GM12878 (cell line): Measurements from ENCODE around the gene LRRK1. TPM values are rescaled to one million over a fixed set of nuclear protein-coding genes. Genes with fewer than 3 reads are reported as not detected.

Experiments used
- ATAC-seq: fragments of 200-7000 bp; cut with Tn5 transposase; 3 replicates; pipeline ENCODE4 v1.9.1; 2020; ENCODE audit warnings: mild to moderate bottlenecking, moderate library complexity
- BruUV-seq: library from RNA; stranded (reverse); fragments of 400-500 nt; replicated peaks from 2 replicates; lab custom pipeline; 2021; lab: Mats Ljungman, UMichigan
- CTCF ChIA-PET: fragments of 300-600 bp; sonication (Branson Sonifier 250); formaldehyde crosslinking; extraction: SDS; loops from one replicate; lab custom pipeline; 2021; ENCODE audit warnings: inconsistent platforms; lab: Yijun Ruan, JAX
- POLR2A ChIA-PET: fragments of 350-600 bp; formaldehyde crosslinking; extraction: SDS; loops from one replicate; lab custom pipeline; 2021; ENCODE audit warnings: inconsistent platforms; lab: Charles Lee
- RAD21 ChIA-PET: fragments of 300-600 bp; sonication (Branson Sonifier 250); formaldehyde crosslinking; loops from one replicate; lab custom pipeline; 2023; ENCODE audit warnings: antibody characterized with exemption; ENCODE audit not compliant: unreplicated experiment; lab: Charles Lee
- SMC1A ChIA-PET: fragments of 300-600 bp; sonication (Branson Sonifier 250); formaldehyde crosslinking; loops from one replicate; lab custom pipeline; 2023; ENCODE audit not compliant: unreplicated experiment, uncharacterized antibody; lab: Charles Lee
- DNase-seq: peaks from one replicate; pipeline ENCODE4 v3.0.0-alpha.2; 2011; ENCODE audit warnings: low read depth, low spot score
- FAIRE-seq: peaks from 3 replicates; lab custom pipeline; 2011; peaks lifted over from hg19 to GRCh38; lab: Jason Lieb, UNC
- H2AFZ ChIP-seq: 2 replicates; pipeline ENCODE4 v1.6.0; 2011; ENCODE audit warnings: low read depth, low read length, control low read depth; ENCODE audit not compliant: control insufficient read depth
- H3K27ac ChIP-seq: 2 replicates; pipeline ENCODE4 v1.5.1; 2011; ENCODE audit warnings: control low read depth; ENCODE audit not compliant: control insufficient read depth, insufficient read depth
- H3K27me3 ChIP-seq, 2 experiments: replicated peaks in 1 of 2; 2 replicates each; pipeline versions ENCODE4 v1.6.0 to v1.6.1; 2011; ENCODE audit warnings: low read length in 1 of 2; ENCODE audit not compliant: control insufficient read depth in 2 of 2, insufficient read depth in 2 of 2
- H3K36me3 ChIP-seq, 2 experiments: 2 replicates each; pipeline ENCODE4 v1.5.1; 2011; ENCODE audit warnings: low read length in 1 of 2; ENCODE audit not compliant: control insufficient read depth in 2 of 2, insufficient read depth in 2 of 2
- H3K4me1 ChIP-seq: 2 replicates; pipeline ENCODE4 v1.6.1; 2011; ENCODE audit warnings: mild to moderate bottlenecking, low read length, moderate library complexity, mixed read lengths; ENCODE audit not compliant: control insufficient read depth, insufficient read depth
- H3K4me2 ChIP-seq: 2 replicates; pipeline ENCODE4 v1.6.0; 2011; ENCODE audit warnings: control low read depth; ENCODE audit not compliant: control insufficient read depth, insufficient read depth
- H3K4me3 ChIP-seq: fragments of 200-600 bp; sonication (generic); 2 replicates; pipeline ENCODE4 v1.5.1; 2016
- H3K79me2 ChIP-seq: 2 replicates; pipeline ENCODE4 v1.6.0; 2011; ENCODE audit warnings: low read length; ENCODE audit not compliant: control insufficient read depth, insufficient read depth
- H3K9ac ChIP-seq: 2 replicates; pipeline ENCODE4 v1.8.0; 2011; ENCODE audit warnings: low read length, control low read depth, mixed read lengths; ENCODE audit not compliant: control insufficient read depth, insufficient read depth
- H3K9me3 ChIP-seq: replicated peaks from 3 replicates; pipeline ENCODE4 v1.5.1; 2011; ENCODE audit warnings: mild to moderate bottlenecking, low read length; ENCODE audit not compliant: control insufficient read depth, insufficient read depth
- H4K20me1 ChIP-seq: 2 replicates; pipeline ENCODE4 v1.6.0; 2011; ENCODE audit not compliant: control insufficient read depth, insufficient read depth
- ATF3 ChIP-seq: IDR thresholded peaks from 2 replicates; pipeline ENCODE4 v1.6.1; 2011; ENCODE audit warnings: low read depth, mild to moderate bottlenecking, low read length, moderate library complexity, borderline replicate concordance; ENCODE audit errors: extremely low read depth
- BCLAF1 ChIP-seq: fragments of 450-650 bp; IDR thresholded peaks from 2 replicates; pipeline ENCODE4 v1.6.1; 2017; ENCODE audit warnings: antibody characterized with exemption, mild to moderate bottlenecking, moderate library complexity
- GATAD2B ChIP-seq: fragments of 450-650 bp; conservative IDR thresholded peaks from 2 replicates; pipeline ENCODE4 v1.6.1; 2017; ENCODE audit warnings: low read depth, mild to moderate bottlenecking, moderate library complexity
- IRF4 ChIP-seq: IDR thresholded peaks from 2 replicates; pipeline ENCODE4 v1.6.1; 2011; ENCODE audit warnings: low read depth, low read length
- NFXL1 ChIP-seq: fragments of 450-650 bp; IDR thresholded peaks from 2 replicates; pipeline ENCODE4 v1.6.1; 2017; ENCODE audit warnings: antibody characterized with exemption, mild to moderate bottlenecking, borderline replicate concordance
- SREBF1 ChIP-seq: IDR thresholded peaks from 2 replicates; pipeline ENCODE4 v1.6.1; 2012; ENCODE audit warnings: mild to moderate bottlenecking, low read length
- YBX1 ChIP-seq: fragments of 450-650 bp; IDR thresholded peaks from 2 replicates; pipeline ENCODE4 v1.6.1; 2016; ENCODE audit warnings: antibody characterized with exemption
- ZZZ3 ChIP-seq: IDR thresholded peaks from 2 replicates; pipeline ENCODE4 v1.6.1; 2011; ENCODE audit warnings: low read depth; ENCODE audit not compliant: control insufficient read depth, insufficient read length
- WGBS: methylation state at CpG from one replicate; pipeline ENCODE4 v1.1.6; 2016; ENCODE audit warnings: low lambda C conversion rate; ENCODE audit not compliant: insufficient replicate concordance, insufficient coverage; ENCODE audit errors: missing lambda C conversion rate; 5-methylcytosine and 5-hydroxymethylcytosine counted together
- in situ Hi-C: fragments of 300-500 bp; cut with MboI; formaldehyde crosslinking; loops from 9 replicates; pipeline ENCODE4 v1.14.3; 2018; ENCODE audit warnings: mixed read lengths
- intact Hi-C: fragments of 100-400 bp; cut with micrococcal nuclease; formaldehyde crosslinking; loops from one replicate; pipeline ENCODE4 v1.14.2; 2022; ENCODE audit not compliant: unreplicated experiment
- polyA plus RNA-seq, 11 experiments: library from polyadenylated mRNA; depleted of rRNA in 4 of 11; unstranded in 6 of 11; stranded (reverse) in 5 of 11; fragments of >200 nt; fragmentation: Nextera tagmentation in 4 of 11; fragmentation: Illumina TruSeq in 1 of 11; extraction: Ambion mirVana in 4 of 11; extraction: Trizol in 1 of 11; gene quantifications; 1 replicate in 1 of 11; 2 replicates in 10 of 11; pipeline versions ENCODE4 v1.2.1 to v1.2.3, GENCODE V29; 2011 to 2016; ENCODE audit warnings: inconsistent platforms in 2 of 11, missing spikeins in 2 of 11, low read depth in 1 of 11
- total RNA-seq, 4 experiments: library from RNA; depleted of rRNA in 3 of 4; stranded (reverse); fragments of >200 nt in 3 of 4; fragmentation: Illumina TruSeq in 1 of 4; extraction: Trizol in 1 of 4; gene quantifications; 2 replicates each; pipeline versions ENCODE4 v1.2.1 to v1.2.3, GENCODE V29; 2013 to 2021

The LRRK1 gene
- total and polyA plus RNA-seq, 10 of the 15 experiments (the other 5 are each of a cell fraction or from before 2014, with no cell fraction given): 2.2 to 58.3 (median 17.9) TPM

DNA sequence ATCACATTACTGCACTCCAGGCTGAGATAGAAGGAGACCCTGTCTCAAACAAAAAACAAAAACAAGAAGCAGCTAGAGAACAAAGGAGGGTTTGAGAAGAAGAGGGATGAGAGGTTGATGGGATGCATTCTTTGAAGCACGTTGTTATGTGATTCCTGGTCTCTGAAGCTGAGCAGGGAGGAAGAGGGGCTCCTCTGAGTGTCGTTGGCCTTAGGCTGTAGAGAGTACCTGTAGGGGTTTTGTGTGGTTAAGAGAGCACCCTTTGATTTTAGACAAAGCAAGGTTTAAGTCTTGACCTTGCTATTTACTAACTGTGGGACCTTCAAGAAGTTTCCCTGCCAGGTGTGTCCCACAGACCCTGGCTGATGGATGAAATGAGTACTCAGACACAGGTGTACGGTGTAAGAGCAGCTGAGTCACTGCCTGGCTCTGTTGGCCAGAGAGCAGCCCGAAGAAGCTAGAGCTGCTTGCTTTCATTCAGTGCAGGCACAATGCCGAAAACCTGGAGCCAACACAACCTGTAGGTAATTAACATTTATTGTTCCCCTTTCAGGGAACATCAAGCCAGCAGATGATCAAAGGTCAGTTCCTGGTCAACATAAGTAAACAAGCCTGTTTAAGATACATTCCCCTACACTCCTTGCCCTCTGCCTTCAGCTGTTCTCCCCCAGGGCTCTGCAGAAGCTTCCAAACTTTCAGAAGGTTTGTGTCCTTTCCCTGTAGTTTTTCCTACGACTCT, 67.2 kb downstream of the LRRK1 start (continued):
- TF ChIP-seq BCLAF1: no peak
- TF ChIP-seq SREBF1: no peak
- TF ChIP-seq, all 136 proteins: peak for 0

DNA sequence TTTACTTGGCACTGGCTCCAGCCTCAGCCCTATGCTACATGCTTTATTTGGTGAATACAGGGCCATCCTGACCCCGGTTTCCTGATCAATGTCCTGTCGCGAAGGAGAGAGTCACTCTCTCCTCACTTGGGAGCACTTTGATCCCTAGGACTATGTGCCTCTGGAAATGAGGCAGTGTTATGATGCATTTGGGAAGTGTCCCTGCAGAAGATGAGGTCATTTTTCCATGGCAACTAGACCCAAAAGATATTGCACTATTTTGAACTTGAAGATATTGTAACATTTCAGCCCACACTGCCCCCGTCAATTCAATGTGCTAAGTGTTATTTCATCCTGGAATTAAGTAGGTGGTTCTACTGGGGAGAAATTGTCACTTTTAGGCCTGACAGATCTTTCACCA, 68.0 kb downstream of the LRRK1 start:
- ChIA-PET RAD21 (no interaction called here), CTCF (interaction anchor here (1.2 to 1.4 kb wide), 3 partner anchors 17 to 69 kb away, joined by 3 to 6 read pairs (median 4); partner anchors contain the start of gene LRRK1), SMC1A (no interaction called here), POLR2A (interaction anchor here (1.1 kb wide), 1 partner anchor 11 kb away, joined by 3 read pairs; no protein-coding TSS in a partner anchor)
- H4K20me1 ChIP-seq: no peaks in the 10 kb centered on the region
- intact Hi-C loops (no loop called here), in situ Hi-C loops (no loop called here)
- H3K4me2 ChIP-seq: no peak overlapping the region
- H2AFZ ChIP-seq: no peak overlapping the region
- H3K27ac ChIP-seq: no peak overlapping the region
- peaks cover 10 to 25% of the 10 kb centered on the region in 2 experiments for H3K36me3 ChIP-seq
- no peaks in the 10 kb centered on the region for H3K79me2 ChIP-seq
- no peaks in the 10 kb centered on the region for H3K27me3 ChIP-seq
- peaks cover 4% of the 10 kb centered on the region; the same call in 1 of the 2 replicates for H3K4me1 ChIP-seq
- ATAC-seq (no peak), DNase-seq (no peak), FAIRE-seq (no peak)
- BruUV-seq: no TSS peak
- no peaks in the 10 kb centered on the region; the same call in 2 of the 3 replicates for H3K9me3 ChIP-seq
- 100% methylated on average over 4 of the region's 4 CpGs for WGBS
- no peak overlapping the region for H3K4me3 ChIP-seq
- no peak overlapping the region for H3K9ac ChIP-seq
- TF ChIP-seq IRF4 (no peak), YBX1 (no peak), GATAD2B (no peak), ATF3 (no peak), ZZZ3 (no peak), NFXL1 (no peak)
